ENCODE data around the gene ZFYVE28. TPM values are rescaled to one million over a fixed set of nuclear protein-coding genes. Genes with fewer than 3 reads are reported as not detected.

Gene ZFYVE28
- total RNA-seq, 6 donors from 2014 or later, result 10.8 to 51.3 (median 15.2) TPM

- TF ChIP-seq POLR2AphosphoS5 (IDR thresholded peaks at IDR 0.05) (no peak), POLR2A (IDR thresholded peaks at IDR 0.05) (no peak), EP300 (IDR thresholded peaks at IDR 0.05) (no peak), CTCF (IDR thresholded peaks at IDR 0.05) (no peak)
- 59% methylated on average over 3 of the region's 4 CpGs; no CpG with 5 or more reads in 1 of the 2 donors for WGBS, 2 donors
- DNase-seq, result no peak
- H3K4me1 ChIP-seq, result peaks cover 8 to 12% (median 9%) of the 10 kb centered on the region in 4 donors
- no peak overlapping the region for H3K27ac ChIP-seq
- no peaks in the 10 kb centered on the region for H3K9me3 ChIP-seq
- H3K27me3 ChIP-seq, result no peaks in the 10 kb centered on the region
- H3K4me3 ChIP-seq, result no peak overlapping the region
- no peak for ATAC-seq (ENCODE audit: low FRiP score in 2 of 2)
- H3K36me3 ChIP-seq, result no peaks in the 10 kb centered on the region
These were observed 4.6 kb upstream of the ZFYVE28 start for GRCh38 chr4:2423066-2423465.

GRCh38 chr4:2421928-2422327, 3.5 kb upstream of the ZFYVE28 start:
- Histone ChIP-seq H3K9me3 (no peaks in the 10 kb centered on the region), H3K27ac (no peak overlapping the region), H3K4me3 (no peak overlapping the region), H3K36me3 (no peaks in the 10 kb centered on the region), H3K27me3 (peaks cover 0 to 3% (median 1%) of the 10 kb centered on the region in 4 donors), H3K4me1 (peaks cover 17 to 21% (median 19%) of the 10 kb centered on the region in 4 donors)
- WGBS, 2 donors, result 79 to 94% methylated on average over 6 of the region's 6 CpGs
- no peak for TF ChIP-seq CTCF (IDR thresholded peaks at IDR 0.05)
- no peak for DNase-seq
- no peak for ATAC-seq (ENCODE audit: low FRiP score in 2 of 2)

- 50 to 52% methylated on average over 9 of the region's 9 CpGs for WGBS, 2 donors
These were observed 1.4 kb upstream of the ZFYVE28 start for GRCh38 chr4:2419814-2420213.

GRCh38 chr4:2418650-2419571, 466 bp upstream of the ZFYVE28 start, which contains the start of gene CFAP99:
Gene CFAP99, plus strand, starts transcription at chr4:2418955.
- H3K4me1 ChIP-seq, result peaks cover 30 to 45% (median 41%) of the 10 kb centered on the region in 4 donors
- DNase-seq (peak; percentile 98 to 100), ATAC-seq (ENCODE audit: low FRiP score in 2 of 2) (peak; percentile 96 to 97)
- 0 to 2% methylated on average over 33 to 35 of the region's 94 CpGs for WGBS, 2 donors
- H3K36me3 ChIP-seq, result no peaks in the 10 kb centered on the region
- H3K4me3 ChIP-seq, result peak within 1 kb of the TSS; percentile 40 to 93 (median 72)
- peak within 1 kb of the TSS; percentile 44 to 85 (median 61) for H3K27ac ChIP-seq
- H3K27me3 ChIP-seq, result peaks cover 0 to 5% (median 2%) of the 10 kb centered on the region in 4 donors
- H3K9me3 ChIP-seq, result no peaks in the 10 kb centered on the region
- peak in 5 of 6 experiments; percentile 9 to 61 (median 32) for TF ChIP-seq CTCF (IDR thresholded peaks at IDR 0.05)
- no peak for TF ChIP-seq POLR2A (IDR thresholded peaks at IDR 0.05)
- TF ChIP-seq POLR2AphosphoS5 (IDR thresholded peaks at IDR 0.05), result peak in 1 of 2 donors; percentile 56

More at GRCh38 chr4:2419814-2420213, 1.4 kb upstream of the ZFYVE28 start:
- no peak overlapping the region for H3K27ac ChIP-seq
- no peaks in the 10 kb centered on the region for H3K36me3 ChIP-seq
- no peak overlapping the region for H3K4me3 ChIP-seq
- peaks cover 23 to 36% (median 33%) of the 10 kb centered on the region in 4 donors for H3K4me1 ChIP-seq
- ATAC-seq (ENCODE audit: low FRiP score in 2 of 2), result no peak
- H3K9me3 ChIP-seq, result no peaks in the 10 kb centered on the region
- peak in 1 of 2 donors; percentile 48 for DNase-seq
- peaks cover 0 to 5% (median 2%) of the 10 kb centered on the region in 4 donors for H3K27me3 ChIP-seq
- no peak for TF ChIP-seq CTCF (IDR thresholded peaks at IDR 0.05)
- no peak for TF ChIP-seq EP300 (IDR thresholded peaks at IDR 0.05)
- TF ChIP-seq POLR2AphosphoS5 (IDR thresholded peaks at IDR 0.05), result no peak
- TF ChIP-seq POLR2A (IDR thresholded peaks at IDR 0.05), result no peak
